Endothelial cell of umbilical vein (primary cell): Measurements from ENCODE around the gene FOXL2. TPM values are rescaled to one million over a fixed set of nuclear protein-coding genes. Genes with fewer than 3 reads are reported as not detected.

Experiments used
- BruUV-seq: library from RNA; stranded (reverse); fragments of 400-500 nt; replicated peaks from 2 replicates; lab custom pipeline; 2021; lab: Mats Ljungman, UMichigan
- CTCF ChIA-PET: fragments of 300-600, 350-600 bp; sonication (Branson Sonifier 250); formaldehyde crosslinking; loops from one replicate; lab custom pipeline; 2021; ENCODE audit warnings: antibody characterized with exemption, inconsistent platforms; lab: Charles Lee
- POLR2A ChIA-PET: fragments of 300-600, 350-600 bp; sonication (Branson Sonifier 250); formaldehyde crosslinking; loops from one replicate; lab custom pipeline; 2021; ENCODE audit warnings: antibody characterized with exemption, inconsistent platforms; lab: Charles Lee
- DNase-seq: peaks from one replicate; pipeline ENCODE4 v3.0.0-alpha.2; 2011; ENCODE audit warnings: low read depth, low spot score
- FAIRE-seq: peaks from 2 replicates; lab custom pipeline; 2011; peaks lifted over from hg19 to GRCh38; lab: Jason Lieb, UNC
- H2AFZ ChIP-seq: 2 replicates; pipeline ENCODE4 v1.6.0; 2012; ENCODE audit warnings: low read depth, low read length, control low read depth, inconsistent platforms
- H3K27ac ChIP-seq: 2 replicates; pipeline ENCODE4 v1.5.1; 2011; ENCODE audit warnings: low read depth, mild to moderate bottlenecking, control low read depth, low read length, moderate library complexity; ENCODE audit not compliant: insufficient read depth
- H3K27me3 ChIP-seq, 2 experiments: 2 replicates each; pipeline versions ENCODE4 v1.6.0 to v1.6.1; 2011; ENCODE audit warnings: low read length in 2 of 2, mixed read lengths in 1 of 2; ENCODE audit not compliant: control insufficient read depth in 2 of 2, insufficient read depth in 2 of 2
- H3K36me3 ChIP-seq, 2 experiments: 2 replicates in 1 of 2; 3 replicates in 1 of 2; pipeline ENCODE4 v1.5.1; 2011; ENCODE audit warnings: low read length in 2 of 2, mild to moderate bottlenecking in 1 of 2, moderate library complexity in 1 of 2; ENCODE audit not compliant: control insufficient read depth in 2 of 2, insufficient read depth in 2 of 2; ENCODE audit errors: extremely low read depth in 1 of 2
- H3K4me1 ChIP-seq: 3 replicates; pipeline ENCODE4 v1.5.1; 2011; ENCODE audit warnings: mild to moderate bottlenecking, low read length; ENCODE audit not compliant: control insufficient read depth, insufficient read depth; ENCODE audit errors: extremely low read depth
- H3K4me2 ChIP-seq: 2 replicates; pipeline ENCODE4 v1.6.1; 2011; ENCODE audit warnings: low read length, control low read depth, mixed read lengths; ENCODE audit not compliant: insufficient read depth
- H3K4me3 ChIP-seq, 3 experiments: fragments of 200-600 bp in 1 of 3; sonication (generic), shearing (Covaris generic) in 1 of 3; replicated peaks in 1 of 3; 2 replicates each; pipeline ENCODE4 v1.5.1; 2011 to 2016; ENCODE audit warnings: control low read depth in 3 of 3, low read length in 3 of 3, mild to moderate bottlenecking in 2 of 3, inconsistent platforms in 1 of 3, low read depth in 1 of 3, moderate library complexity in 1 of 3; ENCODE audit not compliant: insufficient read depth in 1 of 3
- H3K79me2 ChIP-seq: 2 replicates; pipeline ENCODE4 v1.6.0; 2012; ENCODE audit warnings: low read length, inconsistent platforms; ENCODE audit not compliant: control insufficient read depth, insufficient read depth
- H3K9ac ChIP-seq: replicated peaks from 2 replicates; pipeline ENCODE3; 2011; ENCODE audit warnings: low read length, control low read depth; ENCODE audit not compliant: insufficient read depth; ENCODE audit errors: extremely low read depth
- H3K9me1 ChIP-seq: replicated peaks from 3 replicates; pipeline ENCODE4 v1.6.0; 2011; ENCODE audit warnings: mild to moderate bottlenecking, low read length; ENCODE audit not compliant: control insufficient read depth, insufficient read depth; ENCODE audit errors: extremely low read depth
- H3K9me3 ChIP-seq: replicated peaks from 2 replicates; pipeline ENCODE4 v1.5.1; 2012; ENCODE audit warnings: low read length, inconsistent platforms; ENCODE audit not compliant: control insufficient read depth, insufficient read depth
- H4K20me1 ChIP-seq: replicated peaks from 2 replicates; pipeline ENCODE3; 2011; ENCODE audit warnings: mild to moderate bottlenecking, low read length; ENCODE audit not compliant: control insufficient read depth, insufficient read depth; ENCODE audit errors: extremely low read depth
- CTCF ChIP-seq, 2 donors: IDR thresholded peaks; 1 replicate in 1 of 2; 2 replicates in 1 of 2; pipeline ENCODE4 v1.5.1; 2011; ENCODE audit warnings: low read length in 2 of 2, mild to moderate bottlenecking in 2 of 2, moderate library complexity in 2 of 2, control low read depth in 1 of 2, inconsistent platforms in 1 of 2, low read depth in 1 of 2; ENCODE audit not compliant: insufficient read depth in 1 of 2; ENCODE audit errors: extremely low read depth in 1 of 2
- EZH2 ChIP-seq: IDR thresholded peaks from 2 replicates; pipeline ENCODE4 v1.6.1; 2012; ENCODE audit warnings: borderline replicate concordance, low read depth, mild to moderate bottlenecking, moderate library complexity, low read length, inconsistent platforms; ENCODE audit not compliant: severe bottlenecking
- FOS ChIP-seq: IDR thresholded peaks from 2 replicates; pipeline ENCODE4 v1.6.1; 2011; ENCODE audit warnings: mild to moderate bottlenecking, low read length, moderate library complexity, borderline replicate concordance; ENCODE audit not compliant: insufficient read depth
- GATA2 ChIP-seq: IDR thresholded peaks from 2 replicates; pipeline ENCODE4 v1.7.0; 2011; ENCODE audit warnings: low read depth, mild to moderate bottlenecking, moderate library complexity, mixed read lengths, low read length; ENCODE audit not compliant: insufficient read length, insufficient read depth
- JUN ChIP-seq: IDR thresholded peaks from 2 replicates; pipeline ENCODE4 v1.6.1; 2011; ENCODE audit warnings: borderline replicate concordance, low read depth; ENCODE audit not compliant: insufficient read length, insufficient read depth
- MYC ChIP-seq: IDR thresholded peaks from one replicate; pipeline ENCODE4 v1.6.1; 2011; ENCODE audit warnings: mild to moderate bottlenecking, low read depth, low read length
- POLR2AphosphoS5 ChIP-seq: IDR thresholded peaks from 2 replicates; pipeline ENCODE4 v1.6.1; 2012; ENCODE audit warnings: low read depth, mild to moderate bottlenecking, control low read depth, low read length, moderate library complexity; ENCODE audit not compliant: insufficient read depth
- dilution Hi-C: fragments of 300-500 bp; cut with MboI; formaldehyde crosslinking; loops from one replicate; pipeline ENCODE4 v1.15.0; 2019; ENCODE audit warnings: low sequenced_read_pairs; ENCODE audit not compliant: extremely low pct_ligation_motif_present
- intact Hi-C: fragments of 100-400 bp; cut with micrococcal nuclease; formaldehyde crosslinking; loops from one replicate; pipeline ENCODE4 v1.10.0; 2022
- polyA plus RNA-seq, 4 experiments: library from polyadenylated mRNA; depleted of rRNA in 3 of 4; stranded (reverse) in 3 of 4; unstranded in 1 of 4; fragments of >200 nt; gene quantifications; 2 replicates each; pipeline versions ENCODE4 v1.2.1 to v1.2.3, GENCODE V29; 2011 to 2012; ENCODE audit warnings: missing spikeins in 1 of 4
- total RNA-seq: library from RNA; stranded (reverse); gene quantifications from 2 replicates; pipeline ENCODE4 v1.2.3, GENCODE V29; 2021
- TF ChIP-seq, protein P1 (sequence below): IDR thresholded peaks from 2 replicates; pipeline ENCODE4 v1.6.1; 2011; ENCODE audit not compliant: insufficient read depth, insufficient read length

The FOXL2 gene
- total and polyA plus RNA-seq, 2 donors (not counting 3 experiments of a cell fraction or from before 2014, with no cell fraction given) = not detected

- Histone ChIP-seq H3K27me3 (no peaks in the 10 kb centered on the region), H4K20me1 (no peaks in the 10 kb centered on the region), H3K27ac (no peak overlapping the region), H3K9ac (no peak overlapping the region), H2AFZ (no peak overlapping the region), H3K9me1 (no peaks in the 10 kb centered on the region), H3K4me3 (no peak overlapping the region), H3K4me2 (no peak overlapping the region), H3K9me3 (no peaks in the 10 kb centered on the region), H3K4me1 (peaks cover 5% of the 10 kb centered on the region), H3K36me3 (no peaks in the 10 kb centered on the region), H3K79me2 (no peaks in the 10 kb centered on the region)
- no TSS peak for BruUV-seq
- DNase-seq (no peak), FAIRE-seq (no peak)
- ChIA-PET CTCF (interaction anchor here (0.9 to 13.0 kb wide), 6 partner anchors 10 to 317 kb away, joined by 3 to 862 read pairs (median 10); partner anchors contain the start of gene CEP70), POLR2A (no interaction called here)
- dilution Hi-C loops = no loop called here
- intact Hi-C loops = no loop called here
- TF ChIP-seq CTCF (IDR thresholded peaks at IDR 0.05; ENCODE audit: extremely low read depth in 1 of 2, insufficient read depth in 1 of 2, low read depth in 1 of 2, low read length in 2 of 2) = no peak
- no peak for TF ChIP-seq POLR2AphosphoS5
- no peak for TF ChIP-seq MYC
- no peak for TF ChIP-seq EZH2
- TF ChIP-seq GATA2 = no peak
- TF ChIP-seq, protein P1, sequence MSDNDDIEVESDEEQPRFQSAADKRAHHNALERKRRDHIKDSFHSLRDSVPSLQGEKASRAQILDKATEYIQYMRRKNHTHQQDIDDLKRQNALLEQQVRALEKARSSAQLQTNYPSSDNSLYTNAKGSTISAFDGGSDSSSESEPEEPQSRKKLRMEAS = no peak
- TF ChIP-seq FOS = no peak
- no peak for TF ChIP-seq JUN
Observed at GRCh38 chr3:138911621-138912020, 35.3 kb downstream of the FOXL2 start.
